NCI-H1417 (cell line): ENCODE results near the gene GTPBP6.

Experiments
- DNase-seq, 3 experiments: peaks; one replicate each; lab custom pipeline; 2025; lab: John Stamatoyannopoulos, UW

The GTPBP6 gene, protein sequence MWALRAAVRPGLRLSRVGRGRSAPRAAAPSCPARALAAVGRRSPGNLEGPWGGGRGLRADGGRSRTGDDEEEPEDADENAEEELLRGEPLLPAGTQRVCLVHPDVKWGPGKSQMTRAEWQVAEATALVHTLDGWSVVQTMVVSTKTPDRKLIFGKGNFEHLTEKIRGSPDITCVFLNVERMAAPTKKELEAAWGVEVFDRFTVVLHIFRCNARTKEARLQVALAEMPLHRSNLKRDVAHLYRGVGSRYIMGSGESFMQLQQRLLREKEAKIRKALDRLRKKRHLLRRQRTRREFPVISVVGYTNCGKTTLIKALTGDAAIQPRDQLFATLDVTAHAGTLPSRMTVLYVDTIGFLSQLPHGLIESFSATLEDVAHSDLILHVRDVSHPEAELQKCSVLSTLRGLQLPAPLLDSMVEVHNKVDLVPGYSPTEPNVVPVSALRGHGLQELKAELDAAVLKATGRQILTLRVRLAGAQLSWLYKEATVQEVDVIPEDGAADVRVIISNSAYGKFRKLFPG

GRCh38 chrX:318739-319578 is at the start of gene GTPBP6:
Gene GTPBP6 (minus strand): TSS chrX:318796. CDS start chrX:318787, 9 bp downstream.
- DNase-seq = no peak

GRCh38 chrX:367866-368265 is 49.3 kb upstream of the GTPBP6 start:
- no peak for DNase-seq

GRCh38 chrX:367349-367748 is 48.8 kb upstream of the GTPBP6 start:
- no peak for DNase-seq

GRCh38 chrX:363621-364375 is 45.2 kb upstream of the GTPBP6 start:
- no peak for DNase-seq

- no peak for DNase-seq
Measured at GRCh38 chrX:362937-363620, 44.5 kb upstream of the GTPBP6 start.

DNA sequence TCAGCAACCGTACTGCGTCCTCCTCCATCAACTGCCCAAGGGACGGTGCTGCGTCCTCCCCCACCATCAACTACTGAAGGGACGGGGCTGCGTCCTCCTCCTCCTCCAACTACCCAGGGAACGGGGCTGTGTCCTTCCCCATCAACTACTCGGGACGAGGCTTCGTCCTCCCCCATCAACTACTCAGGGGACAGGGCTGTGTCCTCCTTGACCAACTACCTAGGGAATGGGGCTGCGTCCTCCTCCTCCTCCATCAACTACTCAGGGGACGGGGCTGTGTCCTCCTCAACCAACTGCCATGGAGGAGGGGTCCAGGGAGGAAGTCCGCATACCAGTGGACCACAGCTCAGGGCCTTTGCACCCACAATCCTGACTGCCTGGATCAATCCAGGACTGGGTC is 43.8 kb upstream of the GTPBP6 start:
- DNase-seq = no peak

DNA sequence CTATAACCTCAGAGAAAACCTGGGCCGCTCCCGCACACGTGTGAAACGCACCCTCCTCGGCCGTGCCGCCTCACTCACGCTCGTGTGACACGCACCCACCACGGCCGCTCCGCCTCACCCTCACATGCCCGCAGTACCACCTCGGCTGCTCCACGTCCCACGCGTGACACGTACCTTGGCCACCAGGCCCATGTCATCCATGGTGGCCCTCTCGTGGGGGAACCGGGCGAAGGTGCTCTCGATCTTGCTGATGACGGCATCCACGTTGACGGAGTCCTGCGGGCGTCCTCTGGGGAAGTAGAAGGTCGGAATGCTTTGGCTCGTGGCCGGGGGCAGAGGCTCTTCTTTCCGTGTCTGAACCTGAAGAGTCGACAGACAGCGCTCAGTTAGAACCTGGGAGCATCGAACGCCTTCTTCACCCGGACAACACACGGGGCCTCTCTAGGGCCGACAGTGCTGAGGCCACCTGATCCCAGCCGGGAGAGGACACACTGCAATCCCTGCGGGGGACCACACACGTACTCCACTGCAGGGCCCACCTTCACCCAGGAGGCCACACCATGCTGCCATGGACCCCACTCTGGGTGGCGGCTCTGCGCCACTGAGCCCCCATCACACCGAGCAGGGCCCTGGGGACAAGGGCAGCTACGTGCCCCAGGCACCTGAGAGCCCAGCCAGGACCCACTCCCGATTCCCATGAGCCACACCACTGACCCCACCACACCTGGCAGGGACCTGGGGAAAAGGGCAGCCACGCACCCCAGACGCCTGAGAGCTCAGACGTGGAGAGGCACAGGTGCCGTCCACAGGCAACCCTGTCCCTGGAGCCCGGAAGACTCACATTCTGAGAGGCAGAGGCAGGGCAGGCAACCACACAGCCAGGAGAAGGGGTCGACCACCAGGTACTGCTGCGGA is 42.9 kb upstream of the GTPBP6 start:
- DNase-seq = no peak

DNA sequence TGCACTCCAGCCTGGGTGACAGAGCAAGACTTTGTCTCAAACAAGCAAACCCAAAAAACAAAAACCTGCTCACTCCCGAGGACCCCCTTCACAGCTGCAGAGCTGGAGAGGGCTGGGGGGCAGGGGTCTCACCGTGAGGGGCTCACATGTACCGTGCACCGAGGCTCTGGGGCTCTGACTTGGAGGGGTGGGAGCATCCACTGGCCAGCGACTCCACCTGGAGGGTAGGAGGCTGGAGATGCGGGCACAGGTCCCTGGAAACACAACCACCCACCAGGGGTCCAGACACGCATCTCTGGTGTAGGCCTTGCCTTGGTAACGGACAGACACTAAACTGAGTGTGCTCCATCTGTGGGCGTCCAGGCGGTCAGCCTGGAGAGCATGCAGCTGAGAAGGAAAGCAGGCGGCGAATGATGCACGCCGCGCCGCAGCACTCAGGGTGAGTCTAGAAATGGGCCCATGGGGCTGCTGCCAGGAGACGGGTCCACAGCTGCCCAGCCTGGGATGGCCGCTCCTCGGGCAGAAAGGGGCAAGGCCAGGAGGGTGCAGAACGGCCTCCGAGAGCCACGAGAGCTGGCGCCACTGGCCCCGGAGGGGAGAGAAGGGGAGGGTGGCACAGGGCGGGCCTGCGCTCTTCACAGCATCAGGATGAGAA is 42.0 kb upstream of the GTPBP6 start:
- no peak for DNase-seq

DNA sequence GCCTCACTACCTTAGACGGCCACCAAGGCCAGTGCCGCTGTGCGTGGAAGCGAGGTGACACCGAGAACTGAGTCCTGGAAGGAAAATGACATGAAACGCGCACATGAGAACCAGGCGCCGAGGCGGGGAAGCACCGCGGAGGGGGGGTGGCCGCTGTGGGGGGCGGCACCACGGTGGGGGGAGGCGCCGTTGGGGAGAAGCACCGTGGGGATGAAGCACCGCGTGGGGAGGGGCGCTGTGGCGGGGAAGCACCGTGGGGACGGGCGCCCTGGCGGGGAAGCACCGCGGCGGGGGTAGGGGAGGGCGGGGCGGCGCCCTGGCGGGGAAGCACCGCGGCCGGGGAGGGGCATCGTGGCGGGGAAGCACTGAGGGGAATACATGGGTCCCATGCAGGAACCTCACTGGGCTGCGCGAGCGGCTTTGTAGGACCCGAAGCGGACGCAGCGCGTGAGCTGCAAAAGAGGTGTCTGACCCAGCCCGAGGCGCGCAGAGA is 40.1 kb upstream of the GTPBP6 start:
- no peak for DNase-seq

DNA sequence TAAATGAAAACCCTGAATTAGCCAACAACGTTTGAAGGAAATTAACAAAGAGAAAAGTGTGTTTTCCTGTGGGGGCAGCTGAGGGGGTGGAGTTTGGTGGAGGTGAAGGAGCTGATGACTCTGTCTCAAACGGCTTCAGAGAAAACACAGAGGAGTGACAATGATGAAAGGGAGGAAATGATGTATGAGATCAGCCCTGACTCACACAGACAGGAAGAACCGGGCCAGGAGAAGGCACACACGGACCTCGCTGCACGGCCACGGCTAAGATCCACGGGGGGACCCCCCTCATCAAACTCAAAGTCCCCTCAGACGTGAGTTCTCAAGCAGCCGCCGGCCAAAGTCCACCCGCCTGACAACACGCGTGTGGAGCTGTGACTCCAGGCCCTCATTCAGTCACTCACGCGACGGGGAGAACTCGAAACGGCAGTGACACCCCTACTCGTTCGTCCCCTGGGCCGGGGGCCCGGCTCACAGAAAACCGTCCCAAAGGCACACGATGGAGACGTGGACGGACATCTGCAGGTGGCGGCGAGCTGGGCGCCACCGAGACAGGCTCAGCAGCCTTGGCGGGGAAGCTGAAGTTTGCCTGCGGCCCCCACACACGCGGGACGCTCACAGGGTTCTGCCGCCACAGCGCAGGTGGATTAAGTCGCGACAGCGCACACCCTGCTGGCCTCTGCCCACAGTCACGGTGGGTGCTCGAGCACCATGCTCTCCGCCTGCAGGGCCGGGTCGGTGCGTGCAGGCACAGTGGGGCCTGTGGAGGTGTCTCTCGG is 39.3 kb upstream of the GTPBP6 start:
- DNase-seq = no peak

DNA sequence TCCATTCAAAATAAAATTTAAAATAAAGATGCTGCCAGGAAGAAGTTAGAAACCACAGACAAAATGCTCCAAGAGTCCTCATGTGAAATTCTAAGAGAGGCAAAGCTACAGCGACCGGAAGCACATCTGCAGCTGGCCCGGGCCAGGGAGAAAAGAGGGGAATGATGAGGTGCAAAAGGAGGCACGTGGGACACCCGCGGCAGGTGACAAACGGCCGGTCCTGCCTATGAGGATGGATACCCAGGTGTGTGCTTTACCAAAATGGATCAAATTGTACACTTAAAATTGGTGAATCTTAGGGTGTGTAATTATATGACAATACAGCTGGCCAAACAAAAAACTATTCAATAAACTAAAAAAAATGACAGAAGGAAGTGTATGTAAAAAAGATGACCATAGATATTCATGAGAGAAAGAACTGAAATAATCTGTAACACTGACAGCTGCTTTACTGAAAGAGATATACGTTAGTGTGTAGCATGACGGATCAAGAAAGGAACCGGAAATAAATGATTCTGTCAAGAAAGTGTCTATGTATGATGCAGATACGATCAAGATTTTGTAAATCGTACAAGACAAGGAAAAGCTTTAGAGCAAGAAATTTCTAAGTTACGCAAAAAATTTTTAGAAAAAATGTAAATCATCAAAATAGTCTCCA is 38.6 kb upstream of the GTPBP6 start:
- DNase-seq = no peak

GRCh38 chrX:356385-357034 is 37.9 kb upstream of the GTPBP6 start:
- no peak for DNase-seq

DNA sequence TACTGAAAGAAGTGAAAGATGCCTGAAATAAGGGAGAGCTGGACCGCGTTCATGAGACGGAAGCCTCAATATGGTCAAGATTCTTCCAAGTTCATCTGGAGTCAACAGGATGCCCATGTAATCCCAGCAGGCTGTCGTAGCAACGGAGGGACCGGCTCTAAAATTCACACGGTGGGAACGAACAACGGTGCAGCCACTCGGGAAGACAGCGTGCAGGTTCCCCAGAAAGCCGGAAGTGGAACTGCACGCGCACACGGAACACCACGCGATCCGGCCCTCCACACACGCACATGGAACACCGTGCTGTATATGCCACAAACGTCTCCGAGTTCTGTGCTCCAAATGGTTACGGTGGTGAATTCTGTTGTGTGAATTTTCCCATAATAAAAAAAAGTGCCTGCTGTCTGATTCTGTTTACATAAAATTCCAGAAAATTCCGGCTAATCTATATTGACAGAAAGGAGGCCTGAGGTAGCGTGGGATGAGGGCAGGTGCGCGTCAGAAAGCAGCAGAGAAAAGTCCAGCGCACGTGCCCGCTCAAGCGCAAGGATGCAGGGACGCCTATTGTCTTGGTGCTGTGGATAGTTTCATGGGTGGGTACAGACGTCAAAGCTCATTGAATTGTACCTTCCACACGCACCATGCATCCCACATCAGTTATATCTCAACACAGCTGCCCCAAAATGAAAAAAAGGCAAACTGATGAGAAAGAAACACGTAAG is 36.9 kb upstream of the GTPBP6 start:
- no peak for DNase-seq

DNA sequence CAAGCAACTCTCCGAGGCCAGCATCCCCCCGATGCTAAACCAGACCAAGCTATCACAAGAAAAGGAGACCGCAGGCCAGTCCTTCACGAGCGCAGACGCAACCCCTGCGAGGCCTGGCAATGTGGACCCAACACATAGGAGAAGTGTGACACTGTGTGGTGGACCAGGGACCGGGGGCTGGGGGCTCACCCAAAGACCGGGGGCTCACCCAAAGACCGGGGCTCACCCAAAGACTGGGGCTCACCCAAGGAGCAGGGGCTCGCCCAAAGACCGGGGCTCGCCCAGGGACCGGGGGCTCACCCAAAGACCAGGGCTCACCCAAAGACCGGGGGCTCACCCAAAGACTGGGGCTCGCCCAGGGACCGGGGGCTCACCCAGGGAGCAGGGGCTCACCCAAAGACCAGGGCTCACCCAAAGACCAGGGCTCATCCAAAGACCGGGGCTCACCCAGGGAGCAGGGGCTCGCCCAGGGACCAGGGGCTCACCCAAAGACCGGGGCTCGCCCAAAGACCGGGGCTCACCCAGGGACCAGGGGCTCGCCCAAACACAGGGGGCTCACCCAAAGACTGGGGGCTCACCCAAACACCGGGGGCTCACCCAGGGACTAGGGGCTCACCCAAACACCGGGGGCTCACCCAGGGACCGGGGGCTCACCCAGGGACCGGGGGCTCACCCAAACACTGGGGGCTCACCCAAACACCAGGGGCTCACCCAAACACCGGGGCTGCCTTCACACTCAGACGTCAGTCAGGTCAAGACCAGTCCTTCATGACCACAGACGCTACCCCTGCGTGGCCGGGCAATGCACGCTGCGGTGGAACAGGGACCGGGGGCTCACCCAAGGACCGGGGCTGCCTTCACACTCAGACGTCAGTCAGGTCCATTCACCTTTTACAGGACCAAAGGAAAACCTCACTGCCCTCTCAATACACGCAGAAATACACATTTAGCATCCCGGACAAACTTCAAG is 35.3 kb upstream of the GTPBP6 start:
- no peak for DNase-seq

- DNase-seq = no peak
Measured at GRCh38 chrX:352582-353314, 34.2 kb upstream of the GTPBP6 start.
